PC-3 (cell line): ENCODE results near the gene DHCR24. TPM values are rescaled to one million over a fixed set of nuclear protein-coding genes. Genes with fewer than 3 reads are reported as not detected.
"Not testable (repeated sequence)": the region's sequence is repeated elsewhere in the genome, so short reads cannot be mapped to it uniquely, and the experiment has no call there.

Experiments used
- ATAC-seq: fragments of 200-7000 bp; cut with Tn5 transposase; 2 replicates; pipeline ENCODE4 v1.9.1; 2020; ENCODE audit warnings: mild to moderate bottlenecking, moderate library complexity
- BruUV-seq: library from RNA; stranded (reverse); fragments of 400-500 nt; replicated peaks from 2 replicates; lab custom pipeline; 2021; lab: Mats Ljungman, UMichigan
- CTCF ChIA-PET: fragments of 300-600 bp; sonication (Branson Sonifier 250); formaldehyde crosslinking; loops from one replicate; lab custom pipeline; 2022; ENCODE audit warnings: antibody characterized with exemption; lab: Charles Lee
- POLR2A ChIA-PET: fragments of 300-600 bp; sonication (Branson Sonifier 250); formaldehyde crosslinking; loops from one replicate; lab custom pipeline; 2022; ENCODE audit warnings: antibody characterized with exemption; ENCODE audit not compliant: unreplicated experiment; lab: Charles Lee
- DNase-seq: peaks from one replicate; pipeline ENCODE4 v3.0.0-alpha.2; 2015
- H2AFZ ChIP-seq: fragments of 300-600 bp; sonication (generic); 2 replicates; pipeline ENCODE4 v1.6.0; 2016; ENCODE audit warnings: antibody characterized with exemption, low read length
- H3F3A ChIP-seq: fragments of 300-600 bp; sonication (generic); one replicate; pipeline ENCODE4 v1.6.0; 2017; ENCODE audit warnings: antibody characterized with exemption, low read length, control low read depth, mild to moderate bottlenecking; ENCODE audit not compliant: unreplicated experiment
- H3K27ac ChIP-seq: fragments of 300-600 bp; sonication (generic); 2 replicates; pipeline ENCODE4 v1.5.1; 2016; ENCODE audit warnings: mild to moderate bottlenecking, low read length
- H3K27me3 ChIP-seq: fragments of 300-600 bp; sonication (generic); 2 replicates; pipeline ENCODE4 v1.6.1; 2016; ENCODE audit warnings: low read length, mixed read lengths
- H3K36me3 ChIP-seq: fragments of 300-600 bp; sonication (generic); 2 replicates; pipeline ENCODE4 v1.6.1; 2016; ENCODE audit warnings: low read depth, mixed run types, low read length, mixed read lengths
- H3K4me1 ChIP-seq: fragments of 300-600 bp; sonication (generic); 2 replicates; pipeline ENCODE4 v1.5.1; 2016; ENCODE audit warnings: low read length; ENCODE audit not compliant: insufficient read depth
- H3K4me2 ChIP-seq: fragments of 300-600 bp; sonication (generic); 2 replicates; pipeline ENCODE4 v1.6.0; 2016; ENCODE audit warnings: low read length
- H3K4me3 ChIP-seq: fragments of 300-600 bp; sonication (generic); 2 replicates; pipeline ENCODE4 v1.5.1; 2016; ENCODE audit warnings: mild to moderate bottlenecking, low read length, mixed read lengths
- H3K79me2 ChIP-seq: fragments of 300-600 bp; sonication (generic); 2 replicates; pipeline ENCODE4 v1.6.1; 2017; ENCODE audit warnings: low read length, mixed read lengths
- H3K9ac ChIP-seq: fragments of 300-600 bp; sonication (generic); 2 replicates; pipeline ENCODE4 v1.6.0; 2016; ENCODE audit warnings: mild to moderate bottlenecking, low read length
- H3K9me2 ChIP-seq: fragments of 300-600 bp; sonication (generic); replicated peaks from 2 replicates; pipeline ENCODE4 v1.6.1; 2016; ENCODE audit warnings: mixed run types, low read length, mixed read lengths
- H3K9me3 ChIP-seq: fragments of 300-600 bp; sonication (generic); 2 replicates; pipeline ENCODE4 v1.6.1; 2016; ENCODE audit warnings: low read length, mixed read lengths
- H4K20me1 ChIP-seq: fragments of 300-600 bp; sonication (generic); 2 replicates; pipeline ENCODE4 v1.6.1; 2016; ENCODE audit warnings: low read length, mixed read lengths
- CTCF ChIP-seq: fragments of 300-600 bp; sonication (generic); conservative IDR thresholded peaks from 2 replicates; pipeline ENCODE4 v1.5.1; 2017; ENCODE audit warnings: antibody characterized with exemption, low read depth, mild to moderate bottlenecking, low read length
- EZH2 ChIP-seq: fragments of 300-600 bp; sonication (generic); IDR thresholded peaks from one replicate; pipeline ENCODE4 v1.6.1; 2017; ENCODE audit warnings: antibody characterized with exemption, mild to moderate bottlenecking, low read length; ENCODE audit not compliant: unreplicated experiment
- EZH2phosphoT487 ChIP-seq: fragments of 300-600 bp; sonication (generic); IDR thresholded peaks from 2 replicates; pipeline ENCODE4 v1.6.1; 2018; ENCODE audit warnings: mild to moderate bottlenecking, antibody characterized with exemption, low read length, borderline replicate concordance
- intact Hi-C: fragments of 100-400 bp; cut with micrococcal nuclease; formaldehyde crosslinking; loops from 2 replicates; pipeline ENCODE4 v1.9.0; 2023
- total RNA-seq: library from RNA; depleted of rRNA; stranded (reverse); fragments of >200 nt; gene quantifications from 2 replicates; pipeline ENCODE4 v1.2.3, GENCODE V29; 2014

The DHCR24 gene
- total RNA-seq, 1 experiment from 2014 or later = 166 TPM

DNA sequence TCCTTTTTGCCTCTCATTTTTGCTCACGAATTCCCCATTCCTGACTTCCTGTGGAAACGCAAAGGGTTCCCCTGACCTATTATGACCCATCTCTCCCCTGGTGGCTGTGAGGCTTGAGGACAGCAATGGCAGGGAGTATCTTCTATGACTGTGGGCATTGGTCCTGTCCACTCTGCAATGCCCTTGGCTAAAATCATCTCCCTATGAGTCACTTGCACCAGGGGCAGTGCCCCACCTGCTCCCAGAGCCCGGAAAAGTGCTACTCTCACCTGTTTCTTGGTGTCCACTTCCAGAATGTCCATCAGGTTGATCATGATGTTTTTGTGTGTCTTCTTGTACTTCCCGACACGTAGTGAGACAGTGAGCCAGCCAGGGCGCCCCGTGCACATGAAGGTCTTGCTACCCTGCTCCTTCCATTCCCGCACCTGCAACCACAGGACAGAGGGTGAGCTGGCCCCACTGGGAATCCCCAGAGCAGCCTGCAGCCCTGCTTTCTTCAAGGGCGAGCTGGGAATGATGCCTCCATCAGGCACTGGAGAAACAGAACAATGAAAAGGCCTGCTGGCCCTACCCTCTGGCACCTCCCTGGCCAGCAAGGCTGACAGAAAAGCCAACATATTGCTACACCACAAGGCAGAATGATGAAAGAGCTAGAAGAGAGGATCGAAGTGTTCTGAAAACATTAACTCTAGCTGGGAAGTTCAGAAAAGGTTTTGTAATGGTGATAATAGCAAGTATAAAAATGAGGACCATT is 3.5 kb downstream of the DHCR24 start:
- Histone ChIP-seq H3K9me3 (no peaks in the 10 kb centered on the region), H3K36me3 (peaks cover 39% of the 10 kb centered on the region), H2AFZ (no peak overlapping the region), H3K9me2 (no peaks in the 10 kb centered on the region), H3K27ac (peak overlapping the region; percentile 96), H3K27me3 (no peaks in the 10 kb centered on the region), H3K4me1 (peaks cover 56% of the 10 kb centered on the region), H3K9ac (peak overlapping the region; percentile 61), H3K4me2 (peak overlapping the region; percentile 89), H3K79me2 (peaks cover 80% of the 10 kb centered on the region), H3F3A (peaks cover 16% of the 10 kb centered on the region), H3K4me3 (peak overlapping the region; percentile 90), H4K20me1 (peaks cover 23% of the 10 kb centered on the region; the same call in 1 of the 2 replicates)
- intact Hi-C loops = loop anchor here (2.0 kb wide), 1 partner anchor 27 kb away; no protein-coding TSS in a partner anchor
- ATAC-seq (no peak), DNase-seq (no peak)
- POLR2A ChIA-PET = no interaction called here
- CTCF ChIA-PET = interaction anchor here (1.0 to 1.3 kb wide), 2 partner anchors 62 to 139 kb away, joined by 5 to 7 read pairs; no protein-coding TSS in a partner anchor
- no peak for TF ChIP-seq CTCF
- no peak for TF ChIP-seq EZH2
- TF ChIP-seq EZH2phosphoT487 = no peak
- no TSS peak for BruUV-seq

DNA sequence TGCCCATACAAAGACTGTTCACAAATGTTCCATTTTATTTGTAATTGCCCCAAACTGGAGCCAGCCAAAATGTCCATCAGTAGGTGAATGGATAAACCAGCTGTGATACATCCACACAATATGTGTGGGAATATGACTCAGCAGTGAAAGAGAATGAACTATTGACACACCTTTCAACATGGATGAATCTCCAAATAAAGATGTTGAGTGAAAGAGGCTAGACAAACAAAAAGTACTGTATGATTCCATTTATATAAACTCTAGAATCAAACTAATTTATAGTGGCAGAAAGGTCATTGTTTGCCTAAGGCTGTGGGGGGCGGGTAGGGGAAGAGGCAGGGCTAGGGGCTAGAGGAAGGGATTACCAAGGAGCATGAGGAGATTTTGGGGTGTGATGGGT is 4.5 kb downstream of the DHCR24 start:
- BruUV-seq = no TSS peak
- peak overlapping the region; percentile 89 for H3K4me2 ChIP-seq
- H3K9me3 ChIP-seq = no peaks in the 10 kb centered on the region
- H3K9me2 ChIP-seq = no peaks in the 10 kb centered on the region
- H4K20me1 ChIP-seq = peaks cover 23% of the 10 kb centered on the region; the same call in 1 of the 2 replicates
- CTCF ChIA-PET = interaction anchor here (1.0 to 1.3 kb wide), 2 partner anchors 63 to 140 kb away, joined by 5 to 7 read pairs; no protein-coding TSS in a partner anchor
- ATAC-seq (peak; percentile 39), DNase-seq (peak; percentile 88)
- TF ChIP-seq EZH2 (no peak), CTCF (no peak), EZH2phosphoT487 (no peak)
- peaks cover 16% of the 10 kb centered on the region for H3F3A ChIP-seq
- POLR2A ChIA-PET = no interaction called here
- H3K36me3 ChIP-seq = peaks cover 45% of the 10 kb centered on the region
- H3K4me3 ChIP-seq = peak overlapping the region; percentile 20
- H3K4me1 ChIP-seq = peaks cover 50% of the 10 kb centered on the region
- peak overlapping the region; percentile 96 for H3K27ac ChIP-seq
- H3K27me3 ChIP-seq = no peaks in the 10 kb centered on the region
- peak overlapping the region; percentile 61 for H3K9ac ChIP-seq
- intact Hi-C loops = loop anchor here (1.0 to 2.0 kb wide), 3 partner anchors 8 to 53 kb away; no protein-coding TSS in a partner anchor
- H2AFZ ChIP-seq = no peak overlapping the region
- H3K79me2 ChIP-seq = peaks cover 87% of the 10 kb centered on the region

DNA sequence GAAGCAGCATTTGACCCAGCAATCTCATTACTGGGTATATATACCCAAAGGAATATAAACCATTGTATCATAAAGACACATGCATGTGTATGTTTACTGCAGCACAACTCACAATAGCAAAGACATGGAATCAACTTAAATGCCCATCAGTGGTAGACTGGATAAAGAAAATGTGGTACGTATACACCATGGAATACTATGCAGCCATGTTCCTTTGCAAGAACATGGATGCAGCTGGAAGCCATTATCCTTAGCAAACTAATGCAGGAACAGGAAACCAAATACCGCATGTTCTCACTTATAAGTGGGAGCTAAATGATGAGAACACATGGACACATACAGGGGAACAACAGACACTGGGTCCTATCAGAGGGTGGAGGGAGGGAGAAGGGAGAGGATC is 5.4 kb downstream of the DHCR24 start:
- Histone ChIP-seq H3K36me3 (peaks cover 52% of the 10 kb centered on the region), H3K9ac (peak overlapping the region; percentile 60; the same call in 1 of the 2 replicates), H3K4me1 (peaks cover 55% of the 10 kb centered on the region), H3K4me2 (0 out of 2 replicates have a peak overlapping the region, but pooled peaks have one; percentile 64), H3K27ac (peak overlapping the region; percentile 96), H3F3A (peaks cover 16% of the 10 kb centered on the region), H4K20me1 (peaks cover 23% of the 10 kb centered on the region; the same call in 1 of the 2 replicates), H3K79me2 (peaks cover 93% of the 10 kb centered on the region)
- H3K9me2 ChIP-seq, H3K9me3 ChIP-seq, H3K27me3 ChIP-seq, CTCF ChIA-PET, H3K4me3 ChIP-seq, ATAC-seq, H2AFZ ChIP-seq, DNase-seq, BruUV-seq: not testable (repeated sequence)
- intact Hi-C loops = loop anchor here (1.0 to 2.0 kb wide), 3 partner anchors 7 to 54 kb away; no protein-coding TSS in a partner anchor
- POLR2A ChIA-PET = interaction anchor here (0.6 kb wide), 1 partner anchor 24 kb away, joined by 3 read pairs; no protein-coding TSS in a partner anchor
